Measurements from ENCODE around the gene DIDO1.
A peak's percentile ranks its signal among the peaks of the same experiment; 100 is the strongest.
"Not testable (repeated sequence)": the region's sequence is repeated elsewhere in the genome, so short reads cannot be mapped to it uniquely, and the experiment has no call there.

The DIDO1 gene

DNA sequence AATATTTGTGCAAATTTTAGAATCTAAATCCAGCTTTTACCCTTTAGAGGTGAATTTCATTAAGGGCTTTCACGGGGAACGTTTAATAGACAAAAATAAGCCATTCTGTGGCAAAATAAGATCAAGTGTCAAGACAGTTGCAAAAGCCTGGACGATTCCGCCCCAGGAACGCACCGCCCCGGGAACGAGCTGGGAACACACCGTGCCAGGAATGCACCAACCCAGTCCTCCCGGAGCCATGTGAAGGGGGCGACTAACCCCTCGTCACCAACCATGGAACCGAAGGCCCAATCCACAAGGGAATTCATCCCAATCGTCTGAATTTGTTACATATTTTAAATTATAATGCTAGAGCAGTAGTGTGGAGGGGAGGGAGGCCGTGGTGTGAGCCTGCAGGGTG is 43.9 kb downstream of the DIDO1 start:
- FAIRE-seq: no peak
- DNase-seq (ENCODE audit: extremely low spot score, insufficient read length, low read depth): no peak

- no peak for FAIRE-seq
- DNase-seq (ENCODE audit: extremely low spot score, insufficient read length, low read depth): no peak
Observed at GRCh38 chr20:62881662-62882395, 44.5 kb downstream of the DIDO1 start.

DNA sequence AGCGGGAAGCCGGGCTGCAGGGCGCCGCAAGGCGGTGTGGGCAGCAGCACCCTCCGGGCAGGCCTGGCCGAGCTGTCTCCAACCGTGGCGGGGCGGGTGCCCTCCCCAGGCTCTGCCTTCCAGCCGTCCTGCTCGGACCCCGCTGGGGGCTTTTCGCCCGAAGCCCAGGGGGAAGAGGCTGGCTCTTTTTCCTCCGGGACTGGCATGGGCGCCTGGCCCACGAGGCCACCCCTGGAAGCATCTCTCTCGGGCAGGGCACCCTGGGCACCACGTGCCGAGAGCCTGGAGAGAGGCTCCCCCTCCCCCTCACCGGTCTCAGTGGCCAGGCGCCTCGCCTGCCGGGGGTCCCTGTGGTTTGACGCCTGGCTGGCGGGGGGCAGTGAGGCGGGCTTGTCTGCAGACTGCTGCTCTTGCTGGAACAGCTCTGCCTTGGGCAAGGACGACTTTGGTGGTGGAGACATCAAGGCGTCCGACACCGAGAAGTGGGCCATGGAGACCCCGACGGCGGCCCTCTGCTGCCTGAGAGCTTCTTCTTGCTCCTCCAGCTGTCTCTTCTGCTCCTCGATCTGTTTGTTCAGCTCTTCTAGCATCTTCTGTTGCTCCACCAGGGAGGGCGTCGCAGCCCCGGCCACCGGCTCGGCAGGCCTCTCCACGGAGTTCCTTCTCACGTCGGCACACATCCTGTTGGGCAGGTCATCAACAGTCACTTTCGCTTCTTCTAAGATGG is 45.2 kb downstream of the DIDO1 start:
- FAIRE-seq (no peak), DNase-seq (ENCODE audit: extremely low spot score, insufficient read length, low read depth) (no peak)

DNA sequence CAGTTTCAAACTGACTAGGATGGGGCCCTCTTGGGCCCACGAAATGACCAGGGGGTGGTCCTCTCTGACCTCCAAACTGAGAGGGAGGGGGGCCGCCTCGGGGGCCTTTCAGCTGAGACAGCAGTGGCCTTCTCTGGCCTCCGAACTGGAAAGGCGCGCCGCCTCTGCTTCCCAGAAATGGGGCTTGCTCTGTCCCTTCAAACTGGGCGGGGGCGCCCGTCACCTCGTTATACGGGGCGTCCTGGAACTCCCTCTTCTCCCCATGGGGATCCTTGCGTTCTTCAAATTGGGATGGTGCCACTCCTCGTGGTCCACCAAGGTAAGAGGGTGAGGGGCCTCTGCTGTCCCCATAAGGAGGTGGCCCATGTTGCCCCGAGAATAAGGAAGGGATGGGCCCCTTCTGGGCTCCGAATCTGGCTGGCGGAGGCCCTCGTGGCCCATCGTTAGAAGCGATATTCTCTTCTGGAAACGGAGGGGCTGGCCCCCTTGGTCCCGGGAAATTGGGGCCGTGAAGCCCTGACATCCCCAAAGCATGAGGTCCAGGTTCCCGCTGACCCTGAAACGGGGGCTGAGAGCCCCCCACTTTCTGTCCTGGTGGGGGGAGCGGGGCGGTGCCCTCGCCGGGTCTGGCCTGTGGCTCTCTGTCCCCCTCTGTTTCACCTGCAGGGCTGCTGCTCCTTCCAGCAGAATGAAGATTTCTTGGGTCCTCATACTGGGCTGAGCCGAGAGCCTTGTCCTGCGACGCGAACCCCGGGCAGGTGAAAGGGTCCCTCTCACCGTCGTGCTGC is 46.0 kb downstream of the DIDO1 start:
- no peak for FAIRE-seq
- DNase-seq (ENCODE audit: extremely low spot score, insufficient read length, low read depth): no peak

DNA sequence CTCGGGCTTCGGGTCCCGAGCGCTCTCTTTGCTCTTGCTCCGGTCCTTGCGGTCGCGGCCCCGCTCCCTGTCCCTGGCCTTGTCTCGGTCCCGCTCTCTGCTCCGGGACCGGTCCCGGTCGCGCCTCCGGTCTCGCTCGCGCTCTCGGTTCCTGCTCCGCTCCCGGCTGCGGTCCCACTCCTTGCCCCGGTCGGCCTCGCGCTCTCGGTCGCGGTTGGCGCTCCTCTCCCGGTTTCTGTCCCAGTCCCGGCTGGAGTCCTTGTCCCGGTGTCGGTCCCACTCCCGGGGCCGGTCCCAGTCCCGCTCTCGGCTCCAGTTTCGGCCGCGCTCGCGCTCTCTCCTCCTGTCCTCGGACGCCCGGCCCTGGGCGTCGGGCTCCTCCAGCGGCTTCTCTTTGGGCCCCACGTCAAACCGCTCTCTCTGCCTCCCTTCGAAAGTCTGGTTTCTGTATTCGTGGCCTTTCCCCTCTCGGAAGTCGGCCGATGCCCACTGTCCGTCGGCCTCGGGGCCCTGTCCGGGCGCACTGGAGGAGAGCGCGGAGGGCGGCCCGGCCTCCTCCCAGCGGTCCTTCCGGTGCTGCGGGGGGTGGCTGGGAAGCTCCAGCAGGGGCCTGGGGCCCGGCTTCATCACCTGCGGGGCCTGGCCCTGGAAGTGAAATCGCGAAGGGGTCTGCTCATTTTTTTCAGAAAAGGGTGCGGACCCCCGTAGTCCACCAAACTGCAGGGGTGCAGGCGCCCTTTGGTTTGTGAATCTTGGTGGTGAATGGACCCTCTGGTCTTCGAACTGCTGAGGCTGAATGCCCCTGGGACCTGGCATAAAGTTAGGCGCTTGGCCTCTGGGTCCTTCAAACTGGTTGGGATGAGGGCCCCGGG is 46.8 kb downstream of the DIDO1 start:
- FAIRE-seq (no peak), DNase-seq (ENCODE audit: extremely low spot score, insufficient read length, low read depth) (no peak)

- DNase-seq (ENCODE audit: extremely low spot score, insufficient read length, low read depth) (no peak), FAIRE-seq (no peak)
Observed at GRCh38 chr20:62878244-62879038, 47.9 kb downstream of the DIDO1 start.

- DNase-seq (ENCODE audit: extremely low spot score, insufficient read length, low read depth): no peak
- FAIRE-seq: no peak
Observed at GRCh38 chr20:62876902-62877816, 49.1 kb downstream of the DIDO1 start.

GRCh38 chr20:62876501-62876901 is 49.8 kb downstream of the DIDO1 start:
- DNase-seq (ENCODE audit: extremely low spot score, insufficient read length, low read depth) (no peak), FAIRE-seq (no peak)

GRCh38 chr20:62875419-62876361 is 50.6 kb downstream of the DIDO1 start:
- FAIRE-seq (no peak), DNase-seq (ENCODE audit: extremely low spot score, insufficient read length, low read depth) (no peak)

DNA sequence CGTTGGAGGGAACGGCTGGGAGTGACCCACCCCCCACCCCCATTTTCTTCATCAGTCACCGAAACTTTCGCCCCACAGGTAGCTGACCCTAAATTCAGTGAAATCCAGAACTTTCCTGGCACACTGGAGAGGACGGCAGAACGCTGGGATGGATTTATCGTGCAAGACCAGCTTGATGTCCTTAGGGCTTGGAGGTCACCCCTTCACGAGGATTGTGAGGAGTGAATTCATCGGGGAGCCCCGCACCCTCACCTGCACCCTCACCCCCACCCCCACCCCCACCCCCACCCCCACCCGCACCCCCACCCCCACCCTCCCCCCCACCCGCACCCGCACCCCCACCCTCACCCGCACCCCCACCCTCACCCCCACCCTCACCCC is 51.4 kb downstream of the DIDO1 start:
- FAIRE-seq: no peak

DNA sequence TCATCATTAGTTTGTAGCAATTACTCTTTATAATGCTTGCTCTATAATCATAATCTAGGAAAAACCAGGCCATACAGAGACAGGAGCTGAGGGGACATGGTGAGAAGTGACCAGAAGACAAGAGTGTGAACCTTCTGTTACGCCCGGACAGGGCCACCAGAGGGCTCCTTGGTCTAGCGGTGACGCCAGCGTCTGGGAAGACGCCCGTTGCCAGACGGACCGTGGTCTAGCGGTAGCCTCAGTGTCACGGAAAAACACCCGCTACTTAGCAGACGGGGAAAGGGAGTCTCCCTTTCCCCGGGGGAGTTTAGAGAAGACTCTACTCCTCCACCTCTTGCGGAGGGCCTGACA is 52.6 kb downstream of the DIDO1 start:
- not testable (repeated sequence) for DNase-seq (ENCODE audit: extremely low spot score, insufficient read length, low read depth)
- FAIRE-seq: peak; percentile 76

More for the DNA sequence above, 51.4 kb downstream of the DIDO1 start:
- DNase-seq (ENCODE audit: extremely low spot score, insufficient read length, low read depth): no peak

DNA sequence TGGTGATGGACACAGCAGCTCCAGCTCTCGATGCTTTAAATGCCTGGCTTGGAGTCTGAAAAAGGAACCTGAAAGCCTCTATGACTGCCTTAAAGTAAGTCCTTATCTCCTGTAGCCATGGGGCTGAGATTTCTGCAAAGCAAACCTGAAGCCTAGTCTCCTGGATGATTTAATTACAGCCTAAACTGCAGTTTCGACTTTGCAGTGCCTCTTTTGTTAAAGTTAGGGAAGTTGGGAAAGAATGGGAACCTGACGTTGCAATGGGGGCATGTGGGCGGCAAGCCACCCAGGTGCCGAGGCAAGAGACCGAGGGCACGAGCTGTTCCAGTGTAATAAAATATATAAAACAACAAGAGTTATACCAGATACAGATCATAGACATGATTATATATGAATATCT is 53.0 kb downstream of the DIDO1 start:
- no peak for FAIRE-seq

GRCh38 chr20:62872862-62873261 is 53.4 kb downstream of the DIDO1 start:
- FAIRE-seq (no peak), DNase-seq (ENCODE audit: extremely low spot score, insufficient read length, low read depth) (no peak)

More for the DNA sequence above, 53.0 kb downstream of the DIDO1 start:
- DNase-seq (ENCODE audit: extremely low spot score, insufficient read length, low read depth): no peak

DNA sequence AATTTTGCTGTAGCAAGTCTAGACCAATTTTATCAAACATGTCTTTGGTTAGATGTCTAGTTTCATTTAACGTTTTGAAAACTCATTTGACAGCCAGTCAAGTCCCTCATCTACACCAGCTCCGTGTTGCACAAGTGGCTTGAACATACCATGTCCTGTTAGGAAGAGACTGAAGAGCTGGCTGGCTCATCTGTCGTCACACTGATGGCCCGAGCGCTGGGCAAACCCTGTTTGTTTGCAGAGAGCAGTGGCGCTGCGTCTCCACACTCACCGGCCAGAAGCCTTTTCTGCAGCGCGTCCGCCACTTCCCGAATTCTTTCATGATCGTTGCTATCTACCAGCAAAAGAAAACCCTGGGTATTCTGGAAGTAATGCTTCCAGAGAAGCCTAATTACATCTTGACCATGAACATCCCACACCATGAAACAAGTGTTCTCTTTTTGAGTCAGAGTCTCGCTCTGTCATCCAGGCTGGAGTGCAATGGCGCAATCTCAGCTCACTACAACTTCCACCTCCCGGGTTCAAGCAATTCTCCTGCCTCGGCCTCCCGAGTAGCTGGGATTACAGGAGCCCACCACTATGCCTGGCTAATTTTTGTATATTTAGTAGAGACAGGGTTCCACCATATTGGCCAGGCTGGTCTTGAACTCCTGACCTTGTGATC is 54.0 kb downstream of the DIDO1 start:
- no peak for FAIRE-seq
- DNase-seq (ENCODE audit: extremely low spot score, insufficient read length, low read depth): no peak

- FAIRE-seq: no peak
Observed at GRCh38 chr20:62864207-62864606, 62.1 kb downstream of the DIDO1 start.

GRCh38 chr20:62861726-62862336 is 64.5 kb downstream of the DIDO1 start, which contains the start of gene TCFL5:
TCFL5 (minus strand) TSS chr20:62861822; CDS start chr20:62861670, 152 bp downstream.
- peak; percentile 86 for DNase-seq (ENCODE audit: extremely low spot score, insufficient read length, low read depth)
- FAIRE-seq: peak; percentile 69

More at GRCh38 chr20:62864207-62864606, 62.1 kb downstream of the DIDO1 start:
- no peak for DNase-seq (ENCODE audit: extremely low spot score, insufficient read length, low read depth)
